NCI-H774 (cell line): ENCODE results near the gene ZNF154.

ENCODE experiments used
- DNase-seq: peaks from one replicate; lab custom pipeline; 2025; lab: John Stamatoyannopoulos, UW

ZNF154 gene

DNA sequence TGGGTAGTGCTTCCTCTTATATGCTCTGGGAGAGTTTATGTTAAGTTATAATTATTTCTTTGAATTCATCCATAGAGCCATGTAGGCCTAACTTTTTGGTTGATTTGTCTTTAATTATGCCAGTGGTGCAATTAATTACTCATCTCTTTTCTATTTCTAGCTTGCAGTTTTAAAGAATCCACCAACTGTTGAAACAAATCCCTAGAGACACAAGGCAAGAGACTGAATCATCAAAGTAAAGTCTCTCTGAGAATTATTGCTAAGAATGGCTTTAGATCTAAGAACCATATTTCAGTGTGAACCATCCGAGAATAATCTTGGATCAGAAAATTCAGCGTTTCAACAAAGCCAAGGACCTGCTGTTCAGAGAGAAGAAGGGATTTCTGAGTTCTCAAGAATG lies 33.1 kb downstream of the ZNF154 start:
- no peak for DNase-seq

DNA sequence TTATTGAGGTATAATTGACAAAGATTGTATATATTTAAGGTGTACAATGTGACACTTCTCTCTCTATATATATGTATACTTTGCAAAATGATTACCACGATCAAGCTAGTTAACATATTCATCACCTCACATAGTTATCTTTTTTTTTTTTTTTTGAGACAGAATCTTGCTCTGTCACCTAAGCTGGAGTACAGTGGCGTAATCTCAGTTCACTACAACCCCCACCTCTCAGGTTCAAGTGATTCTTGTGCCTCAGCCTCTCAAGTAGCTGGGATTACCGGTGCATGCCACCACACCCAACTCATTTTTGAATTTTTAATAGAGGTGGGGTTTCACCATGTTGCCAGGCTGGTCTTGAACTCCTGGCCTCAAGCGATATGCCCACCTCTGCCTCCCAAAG lies 36.5 kb downstream of the ZNF154 start:
- no peak for DNase-seq

- no peak for DNase-seq
Observed at GRCh38 chr19:57671124-57671895, 37.7 kb downstream of the ZNF154 start.

GRCh38 chr19:57668635-57669034 lies 40.4 kb downstream of the ZNF154 start, which contains the start of gene ZSCAN4:
Gene ZSCAN4, plus strand, starts transcription at chr19:57668935. Its CDS starts 7,211 bp downstream, at chr19:57676146.
- no peak for DNase-seq

DNA sequence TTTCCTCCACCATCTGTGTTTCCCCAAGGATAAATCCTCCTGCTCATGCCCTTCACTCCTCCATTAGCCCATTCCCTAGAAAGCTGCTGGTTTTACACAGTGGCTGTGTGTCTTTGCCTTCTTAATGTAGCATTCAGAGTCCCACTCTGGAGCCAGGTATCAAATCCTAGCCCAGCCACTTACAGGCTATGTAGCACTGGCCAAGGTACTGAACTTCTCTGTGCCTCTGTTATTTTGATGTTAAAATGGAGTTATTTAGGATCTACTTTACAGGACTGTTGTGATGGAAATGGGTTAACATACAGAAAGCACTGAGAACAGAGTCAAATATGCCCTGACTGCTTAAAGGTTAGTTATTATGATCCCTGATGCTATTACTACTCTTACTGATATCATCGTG lies 41.8 kb downstream of the ZNF154 start:
- no peak for DNase-seq

- peak; percentile 44 for DNase-seq
Observed at GRCh38 chr19:57665261-57665806, 43.7 kb downstream of the ZNF154 start.

DNA sequence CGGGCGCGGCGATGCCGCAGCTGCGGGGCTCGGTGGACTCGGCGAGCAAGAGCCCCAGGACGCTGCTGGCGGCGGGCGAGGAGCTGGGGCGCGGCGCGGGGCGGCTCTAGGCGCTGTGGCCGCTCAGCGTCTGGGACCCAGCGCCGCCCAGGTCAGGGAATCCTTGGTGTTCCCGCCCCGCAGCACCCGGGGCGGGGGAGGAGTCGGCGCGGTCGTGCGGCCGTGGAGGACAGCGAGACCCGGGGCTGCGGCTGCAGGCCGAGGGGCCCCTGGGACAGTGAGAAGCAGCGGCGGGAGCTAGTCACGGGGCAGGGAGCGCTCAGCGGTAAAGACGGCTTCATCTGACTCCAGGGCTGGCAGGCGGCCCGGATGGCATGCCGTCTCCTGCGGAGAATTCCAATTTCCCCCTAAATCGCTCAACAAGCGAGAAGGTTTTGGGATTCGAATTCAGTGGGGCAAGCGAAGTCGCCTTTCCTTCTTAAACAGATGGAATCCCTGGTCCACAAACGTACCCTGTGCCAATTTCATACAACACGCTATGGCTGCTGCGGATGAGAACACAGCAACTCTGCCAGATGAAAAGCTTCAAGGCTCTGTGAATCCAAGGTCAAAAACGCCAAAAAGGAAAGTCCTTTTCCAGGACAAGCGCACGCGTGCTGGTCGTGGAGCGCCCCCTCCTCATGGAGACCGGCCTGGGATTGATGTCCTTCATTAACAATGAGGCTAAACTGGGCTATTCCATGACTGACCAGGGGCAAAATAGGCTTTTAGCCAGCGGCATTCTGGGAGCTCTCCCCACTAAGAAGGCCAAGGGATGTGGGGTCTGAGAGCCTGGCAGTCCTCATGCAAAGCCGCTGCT lies 44.5 kb downstream of the ZNF154 start:
- DNase-seq = peak; percentile 52

- no peak for DNase-seq
Observed at GRCh38 chr19:57656346-57656745, 52.7 kb downstream of the ZNF154 start.

DNA sequence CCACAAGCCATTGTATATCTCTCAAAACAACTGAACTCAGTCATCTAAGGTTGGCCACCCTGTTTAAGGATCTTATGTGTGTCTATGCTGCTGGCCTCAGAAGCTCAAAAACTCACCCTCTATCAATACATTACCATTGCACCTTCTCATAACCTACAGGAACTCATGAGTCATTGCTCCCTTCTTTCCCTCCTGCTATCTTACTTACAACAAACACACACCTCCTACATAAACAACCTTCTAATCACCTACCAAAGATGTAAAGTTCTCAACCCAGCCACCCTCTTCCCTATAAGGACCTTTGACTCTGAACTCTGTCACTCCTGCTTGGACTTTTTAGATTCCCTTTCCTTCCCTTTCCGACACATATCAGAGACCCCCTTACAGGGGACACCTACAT lies 53.6 kb downstream of the ZNF154 start:
- no peak for DNase-seq

DNA sequence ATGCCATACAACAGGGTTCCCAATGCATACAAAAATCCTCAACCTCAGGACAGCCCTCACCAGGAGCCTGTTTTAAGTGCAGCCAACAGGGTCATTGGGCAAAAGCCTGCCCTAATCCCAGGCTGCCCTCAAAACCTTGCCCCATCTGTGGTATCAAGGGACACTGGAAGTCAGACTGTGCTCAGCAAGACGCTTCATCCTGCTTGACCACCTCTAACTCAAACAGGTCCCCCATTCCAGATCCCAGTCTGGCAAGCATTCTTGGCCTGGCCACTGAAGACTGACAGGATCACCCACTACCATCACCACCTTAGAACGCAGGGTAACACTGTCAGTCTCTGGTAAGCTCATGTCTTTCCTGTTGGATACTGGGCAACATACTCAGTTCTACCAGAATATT lies 55.3 kb downstream of the ZNF154 start:
- no peak for DNase-seq

GRCh38 chr19:57651654-57651996 lies 57.4 kb downstream of the ZNF154 start:
- no peak for DNase-seq

DNA sequence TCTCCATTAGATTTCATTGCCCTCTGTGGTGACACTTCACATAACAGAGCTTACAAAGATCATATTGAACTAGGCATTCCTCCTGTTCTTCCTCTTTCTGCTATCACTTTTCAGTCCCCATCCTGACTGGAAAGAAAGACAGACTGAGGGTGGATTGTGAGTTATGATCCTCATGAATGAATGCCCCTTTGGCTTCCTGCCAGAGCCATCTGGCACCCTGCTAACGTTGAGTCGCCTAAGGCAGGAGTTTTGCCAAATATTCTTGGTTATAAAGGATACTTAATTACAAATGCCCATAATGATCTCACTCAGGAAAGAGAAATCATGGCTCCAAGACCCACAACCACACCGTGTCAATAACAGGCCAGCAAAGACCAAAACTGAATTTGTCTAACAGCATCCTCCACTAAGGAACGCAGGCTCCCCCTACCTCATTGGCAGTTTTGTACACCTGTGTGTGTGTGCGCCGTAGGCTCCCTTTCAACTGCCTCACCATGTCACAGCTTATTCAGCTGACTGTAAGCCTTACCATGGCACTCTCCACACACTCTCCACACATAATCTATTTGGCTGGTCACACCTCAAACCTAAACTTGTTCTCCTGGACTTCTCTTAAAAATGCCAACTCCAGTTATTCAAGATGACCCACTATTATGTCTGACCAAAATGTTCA lies 60.5 kb downstream of the ZNF154 start:
- no peak for DNase-seq
